GM23338 (cell line): Measurements from ENCODE around the gene FUT6.

Source experiments
- CREB1 ChIP-seq: fragments of 250-450 bp; sonication (Bioruptor Pico); IDR thresholded peaks from 2 replicates; pipeline ENCODE4 v1.5.0; 2020; ENCODE audit warnings: low read depth, mild to moderate bottlenecking, moderate library complexity
- ETS1 ChIP-seq: IDR thresholded peaks from 2 replicates; pipeline ENCODE4 v1.6.1; 2016; ENCODE audit warnings: antibody characterized with exemption
- EZH2 ChIP-seq: fragments of 200-600 bp; sonication (generic); IDR thresholded peaks from one replicate; pipeline ENCODE4 v1.8.0; 2017; ENCODE audit warnings: antibody characterized with exemption, mild to moderate bottlenecking, low read depth; ENCODE audit not compliant: unreplicated experiment
- EZH2phosphoT487 ChIP-seq: fragments of 200-600 bp; sonication (generic); IDR thresholded peaks from one replicate; pipeline ENCODE4 v1.8.1; 2018; ENCODE audit warnings: antibody characterized with exemption; ENCODE audit not compliant: unreplicated experiment
- JUNB ChIP-seq: IDR thresholded peaks from one replicate; pipeline ENCODE4 v1.6.1; 2016; ENCODE audit warnings: antibody characterized with exemption; ENCODE audit not compliant: unreplicated experiment
- POLR2AphosphoS5 ChIP-seq: IDR thresholded peaks from 2 replicates; pipeline ENCODE4 v1.6.1; 2016; ENCODE audit warnings: antibody characterized with exemption, low read depth
- REST ChIP-seq: IDR thresholded peaks from one replicate; pipeline ENCODE4 v1.6.1; 2018; ENCODE audit warnings: antibody characterized with exemption; ENCODE audit not compliant: unreplicated experiment
- STAT1 ChIP-seq: IDR thresholded peaks from one replicate; pipeline ENCODE4 v1.6.1; 2016; ENCODE audit warnings: antibody characterized with exemption; ENCODE audit not compliant: unreplicated experiment
- TF ChIP-seq, protein P1 (sequence below), 2 experiments: fragments of 200-600 bp in 1 of 2; sonication (generic) in 1 of 2; conservative IDR thresholded peaks; 2 replicates each; pipeline versions ENCODE4 v1.5.1 to v1.6.1; 2016 to 2017; ENCODE audit warnings: antibody characterized with exemption in 2 of 2, low read depth in 2 of 2, mild to moderate bottlenecking in 2 of 2, moderate library complexity in 1 of 2

DNA sequence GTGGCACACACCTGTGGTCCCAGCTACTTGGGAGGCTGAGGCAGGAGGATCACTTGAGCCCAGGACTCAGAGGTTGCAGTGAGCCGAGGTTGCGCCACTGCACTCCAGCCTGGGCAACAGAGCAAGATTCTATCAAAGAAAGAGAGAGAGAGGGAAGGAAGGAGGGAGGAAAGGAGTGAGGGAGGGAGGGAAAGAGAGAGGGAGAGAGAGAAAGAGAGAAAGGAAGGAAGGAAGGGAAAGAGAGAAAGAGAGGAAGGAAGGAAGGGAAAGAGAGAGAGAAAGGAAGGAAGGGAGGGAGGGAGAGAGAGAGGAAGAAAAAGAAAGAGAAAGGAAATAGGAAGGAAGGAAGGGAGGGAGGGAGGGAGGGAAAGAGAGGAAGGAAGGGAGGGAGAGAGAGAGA is 22.3 kb downstream of the FUT6 start:
- no peak for TF ChIP-seq JUNB
- TF ChIP-seq, protein P1, sequence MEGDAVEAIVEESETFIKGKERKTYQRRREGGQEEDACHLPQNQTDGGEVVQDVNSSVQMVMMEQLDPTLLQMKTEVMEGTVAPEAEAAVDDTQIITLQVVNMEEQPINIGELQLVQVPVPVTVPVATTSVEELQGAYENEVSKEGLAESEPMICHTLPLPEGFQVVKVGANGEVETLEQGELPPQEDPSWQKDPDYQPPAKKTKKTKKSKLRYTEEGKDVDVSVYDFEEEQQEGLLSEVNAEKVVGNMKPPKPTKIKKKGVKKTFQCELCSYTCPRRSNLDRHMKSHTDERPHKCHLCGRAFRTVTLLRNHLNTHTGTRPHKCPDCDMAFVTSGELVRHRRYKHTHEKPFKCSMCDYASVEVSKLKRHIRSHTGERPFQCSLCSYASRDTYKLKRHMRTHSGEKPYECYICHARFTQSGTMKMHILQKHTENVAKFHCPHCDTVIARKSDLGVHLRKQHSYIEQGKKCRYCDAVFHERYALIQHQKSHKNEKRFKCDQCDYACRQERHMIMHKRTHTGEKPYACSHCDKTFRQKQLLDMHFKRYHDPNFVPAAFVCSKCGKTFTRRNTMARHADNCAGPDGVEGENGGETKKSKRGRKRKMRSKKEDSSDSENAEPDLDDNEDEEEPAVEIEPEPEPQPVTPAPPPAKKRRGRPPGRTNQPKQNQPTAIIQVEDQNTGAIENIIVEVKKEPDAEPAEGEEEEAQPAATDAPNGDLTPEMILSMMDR (conservative IDR thresholded peaks at IDR 0.05; ENCODE audit: low read depth in 2 of 2), result no peak
- no peak for TF ChIP-seq POLR2AphosphoS5
- no peak for TF ChIP-seq EZH2phosphoT487
- TF ChIP-seq EZH2, result no peak
- no peak for TF ChIP-seq REST
- no peak for TF ChIP-seq CREB1
- no peak for TF ChIP-seq ETS1
- no peak for TF ChIP-seq STAT1
